ENCODE data around the gene RAD50.

RAD50 gene

DNA sequence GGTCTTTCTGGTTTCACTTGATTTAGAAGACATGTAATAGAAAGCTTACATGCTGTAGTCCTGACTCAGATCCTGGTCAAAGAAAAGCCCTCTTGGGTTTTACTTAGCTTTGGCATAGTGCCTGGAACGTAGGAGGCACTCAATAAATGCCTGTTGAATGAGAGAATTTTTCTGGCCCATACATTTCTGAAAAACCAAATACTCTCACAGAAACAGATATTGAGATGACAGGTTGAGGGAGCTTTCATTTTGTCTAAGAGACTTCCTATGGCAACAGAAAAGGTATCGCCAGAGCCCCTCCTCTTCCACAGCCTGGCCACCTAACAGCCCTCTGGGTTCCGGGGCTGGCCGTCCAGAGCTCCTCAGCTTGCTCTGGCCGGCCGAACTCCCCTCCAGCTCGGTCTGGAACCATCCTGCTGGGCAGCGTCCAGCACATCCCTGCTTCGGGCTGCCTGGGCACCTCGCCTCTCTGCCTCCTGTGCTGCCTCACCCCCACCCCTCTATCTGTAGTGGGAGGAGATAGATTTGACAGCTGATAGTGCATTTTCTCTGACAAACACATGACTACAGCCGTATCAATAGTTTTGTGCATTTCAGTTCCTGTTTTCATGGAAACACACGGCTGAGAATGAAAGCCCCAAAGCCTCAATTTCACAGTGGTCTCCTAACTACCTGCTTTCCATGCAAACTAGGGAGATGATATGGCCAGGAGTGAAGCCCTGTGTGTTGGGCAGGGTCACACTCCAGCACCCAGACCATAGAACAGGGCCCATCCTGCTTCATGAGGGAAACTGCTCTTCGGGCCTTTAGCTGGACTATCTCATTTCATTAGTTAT, 118.1 kb downstream of the RAD50 start:
- Histone ChIP-seq H3K4me3 (ENCODE audit: low read depth, low read length) (no peak overlapping the region), H3K9ac (ENCODE audit: low read depth, low read length) (no peak overlapping the region), H3K4me1 (ENCODE audit: control insufficient read depth, insufficient read depth, low read length) (no peaks in the 10 kb centered on the region), H3K27me3 (ENCODE audit: control insufficient read depth, insufficient read depth, low read length) (no peaks in the 10 kb centered on the region), H3K36me3 (ENCODE audit: control insufficient read depth, insufficient read depth, low read length) (no peaks in the 10 kb centered on the region), H3K9me3 (ENCODE audit: control insufficient read depth, insufficient read depth, low read length) (no peaks in the 10 kb centered on the region)

DNA sequence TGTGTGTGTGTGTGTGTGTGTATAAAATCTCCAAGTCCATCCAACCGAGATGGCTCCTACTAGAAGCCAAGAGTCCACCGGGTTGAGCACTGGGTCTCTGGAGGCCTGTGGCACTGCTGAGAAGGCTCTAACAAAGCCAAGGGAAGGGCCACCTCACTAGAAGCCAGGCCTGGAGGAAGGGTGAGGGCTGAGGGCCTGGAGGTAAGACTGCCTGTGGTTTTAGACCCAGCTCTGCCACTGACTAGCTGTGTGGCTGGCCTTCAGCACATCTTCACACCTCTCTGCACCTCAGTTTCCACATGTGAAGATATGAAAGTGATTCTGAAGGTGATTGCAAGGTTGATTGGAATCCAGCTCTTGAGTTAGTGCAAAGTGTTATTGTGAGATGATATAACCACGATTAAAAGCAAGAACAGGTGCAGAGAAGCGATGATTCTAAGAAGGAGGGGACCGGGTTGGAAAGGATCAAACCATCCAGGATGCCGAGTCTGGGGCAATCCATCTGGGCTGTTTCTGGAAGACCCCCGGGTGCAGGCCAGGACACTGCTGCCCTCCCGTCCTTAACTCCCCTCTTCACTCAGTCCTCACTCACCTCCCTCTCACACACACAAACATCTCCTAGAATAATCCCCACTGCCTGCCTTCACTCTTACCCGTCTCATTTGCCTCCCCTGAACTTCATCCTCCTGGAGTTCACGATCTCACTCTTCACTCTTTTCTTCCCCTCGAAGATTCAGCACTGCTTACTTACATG, 119.3 kb downstream of the RAD50 start:
- H3K4me3 ChIP-seq (ENCODE audit: low read depth, low read length) = no peak overlapping the region

DNA sequence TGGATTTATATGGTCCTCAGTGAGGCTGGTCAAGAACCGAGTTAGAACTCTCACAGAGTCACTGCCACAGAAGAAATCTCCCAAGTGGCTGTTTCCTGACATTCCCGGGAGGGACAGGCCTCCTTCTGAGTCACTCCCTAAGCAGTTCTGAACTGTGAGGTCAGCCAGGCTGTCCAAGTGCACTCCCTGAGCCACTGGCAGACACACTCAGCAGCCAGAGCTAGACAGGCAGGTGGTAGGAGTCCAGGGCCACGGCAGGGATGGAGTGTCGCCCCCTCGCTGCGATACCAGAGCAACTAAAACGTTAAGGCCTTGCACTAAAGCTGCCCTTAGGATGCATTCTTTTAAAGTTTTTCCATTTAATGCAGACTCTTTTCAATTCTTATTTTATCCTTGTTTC, 120.4 kb downstream of the RAD50 start:
- Histone ChIP-seq H3K9me3 (ENCODE audit: control insufficient read depth, insufficient read depth, low read length) (no peaks in the 10 kb centered on the region), H3K4me1 (ENCODE audit: control insufficient read depth, insufficient read depth, low read length) (no peaks in the 10 kb centered on the region), H3K9ac (ENCODE audit: low read depth, low read length) (no peak overlapping the region)

More for the DNA sequence above, 119.3 kb downstream of the RAD50 start:
- Histone ChIP-seq H3K36me3 (ENCODE audit: control insufficient read depth, insufficient read depth, low read length) (no peaks in the 10 kb centered on the region), H3K9me3 (ENCODE audit: control insufficient read depth, insufficient read depth, low read length) (no peaks in the 10 kb centered on the region), H3K9ac (ENCODE audit: low read depth, low read length) (no peak overlapping the region), H3K27me3 (ENCODE audit: control insufficient read depth, insufficient read depth, low read length) (no peaks in the 10 kb centered on the region), H3K4me1 (ENCODE audit: control insufficient read depth, insufficient read depth, low read length) (no peaks in the 10 kb centered on the region)

DNA sequence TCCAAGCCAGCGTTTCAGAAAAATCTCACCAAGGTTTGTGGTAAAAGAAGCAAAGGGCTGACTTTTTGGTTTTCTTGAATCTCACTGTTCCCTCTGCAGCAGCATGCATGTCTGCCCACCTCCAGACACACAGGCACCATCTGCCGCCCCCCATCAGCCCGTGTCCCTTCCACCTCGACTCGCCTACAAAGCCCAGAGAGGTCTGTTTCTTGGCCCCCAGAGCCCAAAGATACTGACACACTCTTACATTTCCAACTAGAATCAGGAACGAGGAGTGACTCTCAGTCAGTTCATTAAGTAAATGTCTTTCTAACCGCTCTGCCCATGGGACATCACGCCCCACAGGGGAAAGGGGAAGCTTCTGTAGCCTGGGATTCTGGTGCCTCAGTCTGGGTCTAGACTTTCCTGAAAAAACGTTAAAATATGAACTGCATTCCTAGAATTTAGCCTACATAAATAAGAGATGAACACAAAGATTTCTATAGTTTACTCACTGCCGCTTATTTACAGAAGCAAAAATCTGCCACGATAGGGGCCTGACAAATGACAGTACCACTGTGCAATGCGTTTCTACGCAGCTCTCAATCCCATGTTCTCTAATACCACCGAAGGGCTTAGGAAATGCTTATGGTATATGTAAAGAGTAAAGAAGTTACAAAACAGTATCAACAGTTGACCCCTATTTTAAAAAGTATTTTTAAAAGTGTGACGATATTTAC, 121.1 kb downstream of the RAD50 start:
- Histone ChIP-seq H3K9ac (ENCODE audit: low read depth, low read length) (no peak overlapping the region), H3K9me3 (ENCODE audit: control insufficient read depth, insufficient read depth, low read length) (no peaks in the 10 kb centered on the region), H3K4me1 (ENCODE audit: control insufficient read depth, insufficient read depth, low read length) (no peaks in the 10 kb centered on the region), H3K36me3 (ENCODE audit: control insufficient read depth, insufficient read depth, low read length) (no peaks in the 10 kb centered on the region), H3K4me3 (ENCODE audit: low read depth, low read length) (no peak overlapping the region), H3K27me3 (ENCODE audit: control insufficient read depth, insufficient read depth, low read length) (no peaks in the 10 kb centered on the region)

More for the DNA sequence above, 120.4 kb downstream of the RAD50 start:
- Histone ChIP-seq H3K36me3 (ENCODE audit: control insufficient read depth, insufficient read depth, low read length) (no peaks in the 10 kb centered on the region), H3K27me3 (ENCODE audit: control insufficient read depth, insufficient read depth, low read length) (no peaks in the 10 kb centered on the region), H3K4me3 (ENCODE audit: low read depth, low read length) (no peak overlapping the region)

DNA sequence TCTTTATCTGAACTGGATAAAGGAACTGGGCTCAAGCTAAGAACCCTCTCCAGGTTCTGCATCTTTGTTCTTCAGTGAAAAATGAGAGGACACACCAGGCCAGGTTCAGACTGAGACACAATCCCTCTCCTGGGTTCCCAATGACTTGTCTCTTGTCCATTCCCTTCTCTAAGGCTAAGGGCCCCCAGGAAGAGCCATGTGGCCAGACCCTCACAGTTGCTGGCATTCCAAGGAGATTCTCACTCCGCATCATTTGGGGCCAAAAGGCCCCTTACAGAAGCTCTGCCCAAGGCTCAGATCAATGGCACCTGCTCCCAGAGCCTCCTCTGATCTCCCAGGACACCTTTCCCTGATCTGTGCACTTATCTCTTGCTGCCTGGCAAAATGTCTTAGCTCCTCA, 122.0 kb downstream of the RAD50 start:
- Histone ChIP-seq H3K4me3 (ENCODE audit: low read depth, low read length) (no peak overlapping the region), H3K27me3 (ENCODE audit: control insufficient read depth, insufficient read depth, low read length) (no peaks in the 10 kb centered on the region), H3K4me1 (ENCODE audit: control insufficient read depth, insufficient read depth, low read length) (no peaks in the 10 kb centered on the region), H3K36me3 (ENCODE audit: control insufficient read depth, insufficient read depth, low read length) (no peaks in the 10 kb centered on the region), H3K9me3 (ENCODE audit: control insufficient read depth, insufficient read depth, low read length) (no peaks in the 10 kb centered on the region), H3K9ac (ENCODE audit: low read depth, low read length) (no peak overlapping the region)

DNA sequence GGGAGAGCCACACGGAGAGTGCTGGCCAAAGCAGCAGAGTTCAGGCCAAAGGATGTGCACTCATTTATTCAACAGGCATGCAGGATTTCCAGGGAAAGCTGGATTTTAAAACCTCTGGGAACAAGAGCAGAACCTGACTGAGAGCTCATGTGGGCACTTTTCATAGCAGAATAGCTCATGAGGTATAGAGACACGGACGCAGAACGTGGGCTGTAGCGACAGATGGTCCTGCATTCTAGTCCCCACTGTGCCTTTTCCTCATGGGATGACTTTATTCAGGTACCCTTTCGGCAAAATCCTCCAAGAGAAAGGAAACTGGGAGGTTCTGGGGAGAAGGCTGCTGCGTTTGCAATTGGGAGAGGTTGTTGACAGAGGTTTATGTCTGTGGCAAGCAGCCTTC, 122.4 kb downstream of the RAD50 start:
- Histone ChIP-seq H3K4me3 (ENCODE audit: low read depth, low read length) (no peak overlapping the region), H3K4me1 (ENCODE audit: control insufficient read depth, insufficient read depth, low read length) (no peaks in the 10 kb centered on the region), H3K9me3 (ENCODE audit: control insufficient read depth, insufficient read depth, low read length) (no peaks in the 10 kb centered on the region), H3K9ac (ENCODE audit: low read depth, low read length) (no peak overlapping the region), H3K36me3 (ENCODE audit: control insufficient read depth, insufficient read depth, low read length) (no peaks in the 10 kb centered on the region), H3K27me3 (ENCODE audit: control insufficient read depth, insufficient read depth, low read length) (no peaks in the 10 kb centered on the region)

DNA sequence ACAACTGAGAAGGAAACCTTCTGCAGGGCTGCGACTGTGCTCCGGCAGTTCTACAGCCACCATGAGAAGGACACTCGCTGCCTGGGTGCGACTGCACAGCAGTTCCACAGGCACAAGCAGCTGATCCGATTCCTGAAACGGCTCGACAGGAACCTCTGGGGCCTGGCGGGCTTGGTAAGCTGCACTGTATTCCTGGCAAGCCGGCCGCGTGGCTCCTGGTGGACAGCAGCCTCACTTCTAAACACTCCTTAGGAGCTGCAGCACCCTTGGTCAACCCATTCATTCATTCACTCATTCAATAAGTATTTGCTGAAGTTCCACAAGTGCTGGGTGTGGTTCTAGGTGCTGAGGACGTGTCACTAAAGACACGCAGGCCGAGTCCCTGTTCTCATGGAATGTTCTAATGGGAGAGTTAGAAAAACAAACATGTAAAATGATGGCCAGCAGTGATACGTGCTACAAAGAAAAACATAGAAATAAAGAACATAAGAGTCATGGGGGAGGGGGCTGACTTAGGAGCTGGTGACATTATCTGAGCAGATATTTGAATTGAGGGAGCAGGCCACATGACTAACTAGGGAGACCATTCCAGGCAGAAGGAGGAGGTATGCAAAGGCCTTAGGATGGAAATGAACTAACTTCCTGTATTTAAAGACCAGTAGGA, 123.1 kb downstream of the RAD50 start:
- H3K4me3 ChIP-seq (ENCODE audit: low read depth, low read length) = no peak overlapping the region
- no peaks in the 10 kb centered on the region for H3K36me3 ChIP-seq (ENCODE audit: control insufficient read depth, insufficient read depth, low read length)
- H3K9ac ChIP-seq (ENCODE audit: low read depth, low read length) = no peak overlapping the region
- no peaks in the 10 kb centered on the region for H3K9me3 ChIP-seq (ENCODE audit: control insufficient read depth, insufficient read depth, low read length)
- H3K27me3 ChIP-seq (ENCODE audit: control insufficient read depth, insufficient read depth, low read length) = no peaks in the 10 kb centered on the region
- no peaks in the 10 kb centered on the region for H3K4me1 ChIP-seq (ENCODE audit: control insufficient read depth, insufficient read depth, low read length)

DNA sequence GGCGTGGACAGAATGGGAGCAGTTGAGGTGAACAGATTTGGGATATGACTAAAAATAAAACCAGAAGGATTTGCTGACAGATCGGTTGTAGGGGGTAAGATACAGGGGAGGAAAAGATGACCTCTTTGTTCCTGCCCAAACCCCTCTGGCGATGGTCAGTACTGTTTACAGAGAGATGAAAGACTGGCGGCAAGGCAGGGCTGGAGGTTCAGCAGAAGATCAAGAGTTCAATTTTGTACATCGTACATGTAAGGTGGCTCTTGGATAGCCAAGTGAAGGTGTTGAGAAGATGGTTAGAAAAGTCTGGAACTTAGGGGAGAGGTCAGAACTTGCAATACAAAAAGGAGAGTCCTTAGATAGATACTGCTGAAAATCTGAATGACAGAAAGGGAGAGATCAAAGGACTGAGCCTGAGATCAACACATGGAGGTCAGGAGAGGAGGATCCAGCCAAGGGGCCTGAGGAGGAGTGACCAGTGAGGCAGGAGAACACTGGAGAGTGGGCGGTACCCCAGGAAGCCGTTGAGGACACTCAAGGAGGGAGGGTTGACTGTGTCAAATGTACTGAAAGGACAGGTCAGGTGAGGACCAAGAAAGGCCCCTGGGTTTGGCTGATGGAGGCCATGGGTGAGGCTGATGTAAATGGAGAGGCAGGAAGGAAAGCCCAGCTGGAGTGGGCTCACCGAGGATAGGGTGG, 124.2 kb downstream of the RAD50 start:
- no peak overlapping the region for H3K9ac ChIP-seq (ENCODE audit: low read depth, low read length)
- no peaks in the 10 kb centered on the region for H3K36me3 ChIP-seq (ENCODE audit: control insufficient read depth, insufficient read depth, low read length)
- no peaks in the 10 kb centered on the region for H3K9me3 ChIP-seq (ENCODE audit: control insufficient read depth, insufficient read depth, low read length)

DNA sequence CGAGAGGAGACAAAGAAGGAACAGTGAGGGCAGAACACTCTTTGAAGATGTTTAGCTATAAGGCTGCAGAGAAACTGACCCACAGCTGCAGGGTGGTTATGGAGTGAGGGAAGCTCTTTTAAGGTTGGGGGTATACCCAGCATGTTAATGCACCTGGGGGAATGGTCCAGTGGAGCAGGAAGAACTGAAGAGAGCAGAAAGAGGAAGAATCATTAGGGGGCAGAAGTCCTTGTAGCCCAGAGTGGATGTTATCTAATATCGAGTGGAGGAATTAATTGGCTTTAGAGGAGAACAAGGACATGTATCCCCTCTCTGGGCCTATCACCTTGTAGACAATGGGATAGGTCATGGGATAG, 124.7 kb downstream of the RAD50 start:
- no peaks in the 10 kb centered on the region for H3K27me3 ChIP-seq (ENCODE audit: control insufficient read depth, insufficient read depth, low read length)
- H3K9ac ChIP-seq (ENCODE audit: low read depth, low read length) = no peak overlapping the region
- no peaks in the 10 kb centered on the region for H3K36me3 ChIP-seq (ENCODE audit: control insufficient read depth, insufficient read depth, low read length)

More for the DNA sequence above, 124.2 kb downstream of the RAD50 start:
- Histone ChIP-seq H3K4me1 (ENCODE audit: control insufficient read depth, insufficient read depth, low read length) (no peaks in the 10 kb centered on the region), H3K27me3 (ENCODE audit: control insufficient read depth, insufficient read depth, low read length) (no peaks in the 10 kb centered on the region), H3K4me3 (ENCODE audit: low read depth, low read length) (no peak overlapping the region)

DNA sequence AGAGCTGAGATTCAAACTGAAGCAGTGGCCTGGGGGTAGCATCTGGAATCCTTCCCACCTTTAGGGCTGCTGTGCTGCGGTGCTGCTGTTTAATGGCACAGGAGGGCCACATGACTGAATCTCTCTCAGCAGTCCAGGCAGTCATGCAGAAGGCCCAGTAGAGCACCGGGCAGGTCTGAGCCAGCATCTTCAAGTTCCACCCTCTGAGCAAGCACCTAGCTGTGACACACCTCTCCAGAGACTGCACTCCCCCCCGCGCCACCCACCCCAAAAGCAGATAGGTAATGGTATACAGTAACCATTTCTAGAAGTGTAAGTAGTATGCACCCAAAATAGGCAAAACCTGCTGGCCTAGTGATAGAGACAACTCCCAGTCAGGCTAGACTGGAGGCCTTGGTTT, 125.2 kb downstream of the RAD50 start:
- Histone ChIP-seq H3K4me1 (ENCODE audit: control insufficient read depth, insufficient read depth, low read length) (no peaks in the 10 kb centered on the region), H3K36me3 (ENCODE audit: control insufficient read depth, insufficient read depth, low read length) (no peaks in the 10 kb centered on the region), H3K9me3 (ENCODE audit: control insufficient read depth, insufficient read depth, low read length) (no peaks in the 10 kb centered on the region), H3K27me3 (ENCODE audit: control insufficient read depth, insufficient read depth, low read length) (no peaks in the 10 kb centered on the region), H3K9ac (ENCODE audit: low read depth, low read length) (no peak overlapping the region), H3K4me3 (ENCODE audit: low read depth, low read length) (no peak overlapping the region)

More for the DNA sequence above, 124.7 kb downstream of the RAD50 start:
- H3K9me3 ChIP-seq (ENCODE audit: control insufficient read depth, insufficient read depth, low read length) = no peaks in the 10 kb centered on the region
- H3K4me1 ChIP-seq (ENCODE audit: control insufficient read depth, insufficient read depth, low read length) = no peaks in the 10 kb centered on the region
- H3K4me3 ChIP-seq (ENCODE audit: low read depth, low read length) = no peak overlapping the region

DNA sequence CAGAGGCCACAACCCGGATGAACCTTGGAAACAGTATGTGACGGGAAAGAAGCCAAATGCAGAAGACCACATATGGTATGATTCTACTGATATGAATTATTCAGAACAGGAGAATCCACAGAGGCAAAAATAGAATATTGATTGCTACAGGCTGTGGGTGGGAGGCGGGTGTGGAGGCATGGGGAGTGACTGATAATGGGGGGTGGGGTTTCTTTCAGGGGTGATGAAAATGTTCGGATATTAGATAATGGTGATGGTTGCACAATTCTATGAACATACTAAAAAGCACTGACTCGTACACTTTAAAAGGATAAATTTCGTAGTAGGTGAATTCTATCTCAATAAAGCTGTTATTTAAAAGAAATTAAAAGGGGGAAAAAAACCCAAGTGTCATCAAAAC, 127.7 kb downstream of the RAD50 start:
- Histone ChIP-seq H3K4me3 (ENCODE audit: low read depth, low read length) (no peak overlapping the region), H3K9me3 (ENCODE audit: control insufficient read depth, insufficient read depth, low read length) (no peaks in the 10 kb centered on the region), H3K27me3 (ENCODE audit: control insufficient read depth, insufficient read depth, low read length) (no peaks in the 10 kb centered on the region), H3K4me1 (ENCODE audit: control insufficient read depth, insufficient read depth, low read length) (no peaks in the 10 kb centered on the region), H3K36me3 (ENCODE audit: control insufficient read depth, insufficient read depth, low read length) (no peaks in the 10 kb centered on the region), H3K9ac (ENCODE audit: low read depth, low read length) (no peak overlapping the region)

All from iPS-15b (cell line).